HFFc6 (cell line): ENCODE results near the gene ITGB7. TPM values are rescaled to one million over a fixed set of nuclear protein-coding genes. Genes with fewer than 3 reads are reported as not detected.

ENCODE experiments used
- DNase-seq: peaks from one replicate; pipeline ENCODE4 v3.0.0-alpha.2; 2018
- H3K27ac Mint-ChIP-seq: 2 replicates; pipeline ENCODE4 v1.8.0; 2020; ENCODE audit warnings: mild to moderate bottlenecking, mixed read lengths
- H3K27me3 Mint-ChIP-seq: 2 replicates; pipeline ENCODE4 v1.8.0; 2021; ENCODE audit warnings: mild to moderate bottlenecking, moderate library complexity, mixed read lengths; ENCODE audit not compliant: insufficient read depth
- H3K36me3 Mint-ChIP-seq: 2 replicates; pipeline ENCODE4 v1.8.0; 2021; ENCODE audit warnings: low read depth, mixed read lengths
- H3K4me1 Mint-ChIP-seq: 2 replicates; pipeline ENCODE4 v1.8.0; 2020; ENCODE audit warnings: low read depth, mixed read lengths
- H3K4me3 Mint-ChIP-seq: 2 replicates; pipeline ENCODE4 v1.8.0; 2020; ENCODE audit warnings: mild to moderate bottlenecking, moderate library complexity, mixed read lengths
- H3K9me3 Mint-ChIP-seq: 2 replicates; pipeline ENCODE4 v1.8.0; 2020; ENCODE audit warnings: mild to moderate bottlenecking, mixed read lengths
- total RNA-seq, 6 experiments: library from RNA; stranded (reverse); fragmentation: NEBNext Ultra II Directional; extraction: Animal tissue kit (Norgen Biotek cat#: 25700); gene quantifications; 2 replicates in 1 of 6; 3 replicates in 5 of 6; pipeline ENCODE4 v1.2.3, GENCODE V29; 2021
- TF ChIP-seq, protein P1 (sequence below): fragments of 200-600 bp; sonication (generic); IDR thresholded peaks from 2 replicates; pipeline ENCODE4 v1.5.0; 2021; ENCODE audit warnings: antibody characterized with exemption, mild to moderate bottlenecking

Gene ITGB7
- total RNA-seq, 6 experiments from 2014 or later = 0.35 to 1.5 (median 0.93) TPM

DNA sequence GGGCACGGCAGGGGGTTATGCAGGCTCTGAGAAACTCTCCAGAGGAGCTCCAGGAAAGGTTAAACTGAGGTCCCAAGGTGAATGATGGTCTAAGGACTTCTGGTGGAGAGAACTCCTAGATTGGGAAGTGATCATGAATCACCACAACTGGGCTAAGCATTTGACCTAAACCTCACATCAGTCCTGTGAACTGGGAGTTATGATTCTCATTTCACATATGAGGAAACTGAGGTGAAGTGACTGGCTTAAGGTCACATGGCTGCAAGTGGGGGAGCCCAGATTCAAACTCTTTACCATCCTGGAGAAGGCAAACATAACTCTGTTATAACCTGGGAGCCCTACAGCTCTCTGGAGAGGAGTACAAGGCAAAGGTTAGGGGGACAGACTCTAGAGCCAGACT is 20.8 kb upstream of the ITGB7 start:
- H3K36me3 Mint-ChIP-seq = no peaks in the 10 kb centered on the region; the same call in 1 of the 2 replicates
- DNase-seq = no peak
- H3K4me3 Mint-ChIP-seq = no peak overlapping the region

DNA sequence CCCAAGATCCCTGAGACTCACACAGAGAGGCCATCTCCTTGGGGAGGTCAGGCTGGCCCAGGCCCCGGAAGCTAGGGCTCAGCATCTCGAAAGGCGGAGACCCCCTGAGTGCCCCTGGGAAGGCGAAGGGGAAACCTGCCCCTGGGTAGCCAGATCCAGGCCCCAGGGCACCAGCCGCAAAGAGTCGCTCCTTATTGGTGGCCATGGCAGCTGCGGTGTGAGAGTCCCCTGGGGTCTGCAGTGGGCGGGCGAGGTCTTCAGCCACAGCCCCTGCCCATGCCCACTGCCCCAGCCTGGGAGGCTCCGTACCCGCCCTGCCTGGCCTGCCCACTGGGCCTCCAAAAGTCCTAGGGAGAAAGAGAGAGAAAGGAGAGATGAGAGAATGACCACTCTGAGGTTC is 20.3 kb upstream of the ITGB7 start:
- H3K4me3 Mint-ChIP-seq = no peak overlapping the region
- TF ChIP-seq, protein P1, sequence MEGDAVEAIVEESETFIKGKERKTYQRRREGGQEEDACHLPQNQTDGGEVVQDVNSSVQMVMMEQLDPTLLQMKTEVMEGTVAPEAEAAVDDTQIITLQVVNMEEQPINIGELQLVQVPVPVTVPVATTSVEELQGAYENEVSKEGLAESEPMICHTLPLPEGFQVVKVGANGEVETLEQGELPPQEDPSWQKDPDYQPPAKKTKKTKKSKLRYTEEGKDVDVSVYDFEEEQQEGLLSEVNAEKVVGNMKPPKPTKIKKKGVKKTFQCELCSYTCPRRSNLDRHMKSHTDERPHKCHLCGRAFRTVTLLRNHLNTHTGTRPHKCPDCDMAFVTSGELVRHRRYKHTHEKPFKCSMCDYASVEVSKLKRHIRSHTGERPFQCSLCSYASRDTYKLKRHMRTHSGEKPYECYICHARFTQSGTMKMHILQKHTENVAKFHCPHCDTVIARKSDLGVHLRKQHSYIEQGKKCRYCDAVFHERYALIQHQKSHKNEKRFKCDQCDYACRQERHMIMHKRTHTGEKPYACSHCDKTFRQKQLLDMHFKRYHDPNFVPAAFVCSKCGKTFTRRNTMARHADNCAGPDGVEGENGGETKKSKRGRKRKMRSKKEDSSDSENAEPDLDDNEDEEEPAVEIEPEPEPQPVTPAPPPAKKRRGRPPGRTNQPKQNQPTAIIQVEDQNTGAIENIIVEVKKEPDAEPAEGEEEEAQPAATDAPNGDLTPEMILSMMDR = no peak
- no peak for DNase-seq
- H3K4me1 Mint-ChIP-seq = peaks cover 63% of the 10 kb centered on the region
- H3K27me3 Mint-ChIP-seq = peaks cover 1% of the 10 kb centered on the region
- no peaks in the 10 kb centered on the region; the same call in 1 of the 2 replicates for H3K36me3 Mint-ChIP-seq
- H3K27ac Mint-ChIP-seq = no peak overlapping the region
- H3K9me3 Mint-ChIP-seq = no peaks in the 10 kb centered on the region

More for the DNA sequence above, 20.8 kb upstream of the ITGB7 start:
- H3K27ac Mint-ChIP-seq = no peak overlapping the region
- TF ChIP-seq, protein P1 = no peak
- no peaks in the 10 kb centered on the region for H3K9me3 Mint-ChIP-seq
- H3K27me3 Mint-ChIP-seq = peaks cover 1% of the 10 kb centered on the region
- peaks cover 63% of the 10 kb centered on the region for H3K4me1 Mint-ChIP-seq

- peaks cover 68% of the 10 kb centered on the region for H3K4me1 Mint-ChIP-seq
- H3K27me3 Mint-ChIP-seq = peaks cover 1% of the 10 kb centered on the region
- H3K36me3 Mint-ChIP-seq = no peaks in the 10 kb centered on the region; the same call in 1 of the 2 replicates
- no peaks in the 10 kb centered on the region for H3K9me3 Mint-ChIP-seq
- DNase-seq = no peak
- no peak overlapping the region for H3K27ac Mint-ChIP-seq
- TF ChIP-seq, protein P1 = no peak
- no peak overlapping the region for H3K4me3 Mint-ChIP-seq
Observed at GRCh38 chr12:53226815-53227214, 19.8 kb upstream of the ITGB7 start.

DNA sequence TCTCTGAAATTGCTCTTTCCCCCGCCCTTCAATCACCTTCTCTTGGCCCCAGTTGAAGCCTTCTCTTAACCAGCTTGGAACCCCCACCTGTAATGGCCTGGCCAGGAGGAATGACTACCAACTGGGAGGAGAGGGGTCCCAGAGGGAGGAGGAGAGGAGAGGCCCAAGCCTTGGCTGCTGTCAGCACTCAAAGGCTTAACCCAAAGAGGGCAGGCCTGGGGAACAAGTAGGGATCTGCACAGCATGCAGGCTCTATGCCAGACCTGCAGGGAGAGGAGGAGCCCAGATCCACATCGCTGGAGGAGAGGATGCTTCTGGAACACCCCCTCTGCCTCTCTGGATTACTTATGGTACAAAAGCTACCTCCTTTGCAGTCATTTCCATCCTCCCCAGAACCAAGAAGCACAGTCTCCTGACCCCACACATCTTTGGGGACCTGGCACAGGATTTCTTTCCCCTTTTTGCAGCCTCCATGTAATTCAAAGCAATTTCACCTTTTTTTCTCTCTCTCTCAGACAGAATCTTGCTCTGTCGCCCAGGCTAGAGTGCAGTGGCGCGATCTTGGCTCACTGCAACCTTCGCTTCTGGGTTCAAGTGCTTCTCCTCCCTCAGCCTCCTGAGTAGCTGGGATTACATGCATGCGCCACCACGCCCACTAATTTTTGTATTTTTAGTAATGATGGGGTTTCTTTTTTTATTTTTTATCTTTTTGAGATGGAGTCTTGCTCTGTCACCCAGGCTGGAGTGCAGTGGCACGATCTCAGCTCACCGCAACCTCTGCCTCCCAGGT is 18.8 kb upstream of the ITGB7 start:
- Mint-ChIP-seq H3K27ac (peak overlapping the region; percentile 65), H3K4me3 (no peak overlapping the region; the same call in 1 of the 2 replicates), H3K27me3 (peaks cover 2% of the 10 kb centered on the region), H3K4me1 (peaks cover 68% of the 10 kb centered on the region), H3K36me3 (no peaks in the 10 kb centered on the region; the same call in 1 of the 2 replicates), H3K9me3 (no peaks in the 10 kb centered on the region)
- TF ChIP-seq, protein P1 = no peak
- no peak for DNase-seq

DNA sequence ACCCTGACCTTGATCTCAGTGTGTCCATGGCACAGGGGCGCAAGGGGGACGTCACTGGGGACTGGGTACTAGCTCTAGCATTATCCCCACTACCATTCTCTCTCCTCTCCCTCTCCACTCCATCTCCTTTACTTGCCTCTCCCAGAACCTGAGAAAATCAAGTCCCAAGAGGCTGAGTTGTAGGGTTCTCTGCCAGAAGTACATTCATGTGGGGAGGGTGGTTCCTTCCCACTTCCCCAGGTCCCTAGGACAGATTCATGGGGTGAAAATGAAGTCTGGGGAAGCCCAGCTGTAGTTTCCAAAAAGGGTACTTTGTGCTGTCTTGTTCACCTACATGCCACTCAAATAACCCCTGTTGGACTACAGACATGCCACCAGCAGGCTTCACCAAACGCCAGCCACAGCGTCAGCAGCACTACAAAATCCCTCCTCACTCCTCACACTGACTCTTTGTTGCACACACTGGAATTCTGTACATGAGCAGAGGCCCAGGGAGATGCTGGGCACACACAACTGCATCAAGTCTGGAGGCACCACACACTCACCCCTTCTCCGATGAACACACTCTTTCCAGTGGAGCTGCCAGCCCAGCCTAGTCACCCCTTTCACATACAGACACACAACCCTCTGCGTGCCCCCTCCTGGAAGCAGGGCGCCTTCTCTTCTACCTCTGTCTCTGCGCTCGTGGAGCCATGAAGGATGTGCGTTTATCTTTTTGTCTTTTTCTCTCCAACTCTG is 18.0 kb upstream of the ITGB7 start:
- peak overlapping the region; percentile 65 for H3K27ac Mint-ChIP-seq
- H3K36me3 Mint-ChIP-seq = no peaks in the 10 kb centered on the region; the same call in 1 of the 2 replicates
- peaks cover 3% of the 10 kb centered on the region for H3K27me3 Mint-ChIP-seq
- no peaks in the 10 kb centered on the region for H3K9me3 Mint-ChIP-seq
- H3K4me1 Mint-ChIP-seq = peaks cover 70% of the 10 kb centered on the region
- no peak for DNase-seq
- TF ChIP-seq, protein P1 = no peak
- H3K4me3 Mint-ChIP-seq = no peak overlapping the region; the same call in 1 of the 2 replicates
